Mesendoderm (in vitro differentiated cells): ENCODE data around the gene MGAT5.

Experiments used
- DNase-seq: peaks from one replicate; pipeline ENCODE4 v3.0.0; 2013
- H2AK5ac ChIP-seq: 2 replicates; pipeline ENCODE4 v1.6.1; 2013; ENCODE audit warnings: low read length, inconsistent platforms
- H2BK120ac ChIP-seq: 2 replicates; pipeline ENCODE4 v1.6.1; 2013; ENCODE audit warnings: low read depth, mild to moderate bottlenecking, low read length, moderate library complexity, mixed read lengths
- H2BK15ac ChIP-seq: replicated peaks from 2 replicates; pipeline ENCODE4 v1.6.1; 2013; ENCODE audit warnings: low read depth, mild to moderate bottlenecking, moderate library complexity
- H2BK5ac ChIP-seq: 2 replicates; pipeline ENCODE4 v1.6.1; 2013; ENCODE audit warnings: low read length, inconsistent platforms
- H3K18ac ChIP-seq: 2 replicates; pipeline ENCODE4 v1.6.1; 2013; ENCODE audit warnings: mild to moderate bottlenecking, low read length, mixed read lengths
- H3K23ac ChIP-seq: one replicate; pipeline ENCODE4 v1.6.1; 2013; ENCODE audit warnings: low read length
- H3K27ac ChIP-seq: 2 replicates; pipeline ENCODE4 v1.5.1; 2013; ENCODE audit warnings: low read depth, mild to moderate bottlenecking, inconsistent platforms, low read length, moderate library complexity
- H3K27me3 ChIP-seq: 2 replicates; pipeline ENCODE4 v1.6.1; 2013; ENCODE audit warnings: low read length, control low read depth, mild to moderate bottlenecking, inconsistent platforms; ENCODE audit not compliant: insufficient read depth, poor library complexity
- H3K36me3 ChIP-seq: 2 replicates; pipeline ENCODE4 v1.6.1; 2013; ENCODE audit warnings: low read length, inconsistent platforms; ENCODE audit not compliant: control insufficient read depth, insufficient read depth
- H3K4ac ChIP-seq: one replicate; pipeline ENCODE4 v1.6.1; 2013; ENCODE audit warnings: low read depth, mild to moderate bottlenecking, low read length, moderate library complexity
- H3K4me1 ChIP-seq: 2 replicates; pipeline ENCODE4 v1.6.1; 2013; ENCODE audit warnings: low read depth, low read length, inconsistent platforms; ENCODE audit not compliant: control insufficient read depth
- H3K4me2 ChIP-seq: 2 replicates; pipeline ENCODE4 v1.6.1; 2013; ENCODE audit warnings: low read length
- H3K4me3 ChIP-seq: 2 replicates; pipeline ENCODE4 v1.5.1; 2013; ENCODE audit warnings: mild to moderate bottlenecking, low read length
- H3K56ac ChIP-seq: one replicate; pipeline ENCODE4 v1.6.1; 2013; ENCODE audit warnings: low read length
- H3K79me1 ChIP-seq: 2 replicates; pipeline ENCODE4 v1.6.1; 2013; ENCODE audit warnings: low read length, inconsistent platforms
- H3K79me2 ChIP-seq: 2 replicates; pipeline ENCODE4 v1.6.1; 2013; ENCODE audit warnings: mild to moderate bottlenecking, low read length; ENCODE audit not compliant: control insufficient read depth, insufficient read depth
- H3K9ac ChIP-seq: 2 replicates; pipeline ENCODE4 v1.6.1; 2013; ENCODE audit warnings: low read length, inconsistent platforms
- H4K5ac ChIP-seq: one replicate; pipeline ENCODE4 v1.6.1; 2013; ENCODE audit warnings: low read length
- H4K8ac ChIP-seq: one replicate; pipeline ENCODE4 v1.6.1; 2013; ENCODE audit warnings: low read depth, mild to moderate bottlenecking, control low read depth, low read length, moderate library complexity
- WGBS: extraction: QIAGEN DNeasy Blood & Tissue Kit; methylation state at CpG from one replicate; pipeline ENCODE4 v1.1.7; 2013; ENCODE audit warnings: low lambda C conversion rate, missing lambda C conversion rate; ENCODE audit not compliant: insufficient coverage; ENCODE audit errors: extremely low coverage; 5-methylcytosine and 5-hydroxymethylcytosine counted together

The MGAT5 gene

GRCh38 chr2:134417968-134418582, 164.2 kb downstream of the MGAT5 start:
- Histone ChIP-seq H3K4ac (no peak overlapping the region), H3K27ac (no peak overlapping the region), H3K36me3 (no peaks in the 10 kb centered on the region), H3K18ac (no peak overlapping the region), H3K4me1 (no peaks in the 10 kb centered on the region), H4K8ac (no peak overlapping the region), H3K23ac (no peak overlapping the region), H4K5ac (no peak overlapping the region), H3K79me1 (no peaks in the 10 kb centered on the region), H2BK5ac (no peak overlapping the region), H3K4me2 (no peak overlapping the region), H3K4me3 (no peak overlapping the region), H3K9ac (no peak overlapping the region), H2BK15ac (no peak overlapping the region), H2BK120ac (no peak overlapping the region), H3K27me3 (no peaks in the 10 kb centered on the region), H3K79me2 (no peaks in the 10 kb centered on the region), H3K56ac (no peak overlapping the region), H2AK5ac (no peak overlapping the region)
- no peak for DNase-seq
- WGBS = no CpG with 5 or more reads among the region's 5 CpGs

GRCh38 chr2:134420259-134420658, 166.4 kb downstream of the MGAT5 start:
- no peaks in the 10 kb centered on the region for H3K4me1 ChIP-seq
- H3K36me3 ChIP-seq = no peaks in the 10 kb centered on the region
- H2BK5ac ChIP-seq = no peak overlapping the region
- no peak overlapping the region for H3K27ac ChIP-seq
- no peak overlapping the region for H3K56ac ChIP-seq
- no peak overlapping the region for H2AK5ac ChIP-seq
- no peak overlapping the region for H4K5ac ChIP-seq
- H2BK15ac ChIP-seq = no peak overlapping the region
- no peak overlapping the region for H3K9ac ChIP-seq
- no peak overlapping the region for H3K23ac ChIP-seq
- H3K27me3 ChIP-seq = no peaks in the 10 kb centered on the region
- no peaks in the 10 kb centered on the region for H3K79me1 ChIP-seq
- no CpG with 5 or more reads among the region's 7 CpGs for WGBS
- no peak overlapping the region for H3K4me3 ChIP-seq
- H4K8ac ChIP-seq = no peak overlapping the region
- H3K4me2 ChIP-seq = no peak overlapping the region
- no peak overlapping the region for H3K18ac ChIP-seq
- no peak overlapping the region for H2BK120ac ChIP-seq
- no peaks in the 10 kb centered on the region for H3K79me2 ChIP-seq
- DNase-seq = peak; percentile 19
- H3K4ac ChIP-seq = no peak overlapping the region

GRCh38 chr2:134420920-134421319, 167.0 kb downstream of the MGAT5 start:
- H3K4me3 ChIP-seq = no peak overlapping the region
- no peak overlapping the region for H3K18ac ChIP-seq
- no peak overlapping the region for H2BK120ac ChIP-seq
- no peak overlapping the region for H3K4ac ChIP-seq
- no peak overlapping the region for H3K23ac ChIP-seq
- H3K9ac ChIP-seq = no peak overlapping the region
- no peaks in the 10 kb centered on the region for H3K36me3 ChIP-seq
- no peak overlapping the region for H2BK15ac ChIP-seq
- no peaks in the 10 kb centered on the region for H3K79me1 ChIP-seq
- H3K27me3 ChIP-seq = no peaks in the 10 kb centered on the region
- no peak for DNase-seq
- no peak overlapping the region for H3K56ac ChIP-seq
- H3K27ac ChIP-seq = no peak overlapping the region
- no peaks in the 10 kb centered on the region for H3K79me2 ChIP-seq
- H3K4me2 ChIP-seq = no peak overlapping the region
- WGBS = no CpG with 5 or more reads among the region's 3 CpGs
- H3K4me1 ChIP-seq = no peaks in the 10 kb centered on the region
- H4K8ac ChIP-seq = no peak overlapping the region
- no peak overlapping the region for H2AK5ac ChIP-seq
- no peak overlapping the region for H4K5ac ChIP-seq
- H2BK5ac ChIP-seq = no peak overlapping the region

GRCh38 chr2:134421556-134422328, 167.9 kb downstream of the MGAT5 start:
- no peaks in the 10 kb centered on the region for H3K4me1 ChIP-seq
- H2AK5ac ChIP-seq = no peak overlapping the region
- no peak overlapping the region for H2BK15ac ChIP-seq
- H3K9ac ChIP-seq = no peak overlapping the region
- H4K8ac ChIP-seq = no peak overlapping the region
- H3K56ac ChIP-seq = no peak overlapping the region
- H3K4me2 ChIP-seq = no peak overlapping the region
- H3K4ac ChIP-seq = no peak overlapping the region
- no peak overlapping the region for H3K27ac ChIP-seq
- H2BK120ac ChIP-seq = no peak overlapping the region
- H4K5ac ChIP-seq = no peak overlapping the region
- no peaks in the 10 kb centered on the region for H3K79me1 ChIP-seq
- no peaks in the 10 kb centered on the region for H3K27me3 ChIP-seq
- DNase-seq = no peak
- H2BK5ac ChIP-seq = no peak overlapping the region
- H3K36me3 ChIP-seq = no peaks in the 10 kb centered on the region
- no peak overlapping the region for H3K4me3 ChIP-seq
- WGBS = no CpG with 5 or more reads among the region's 7 CpGs
- no peaks in the 10 kb centered on the region for H3K79me2 ChIP-seq
- no peak overlapping the region for H3K18ac ChIP-seq
- no peak overlapping the region for H3K23ac ChIP-seq

- Histone ChIP-seq H3K4ac (no peak overlapping the region), H3K79me2 (no peaks in the 10 kb centered on the region), H2BK120ac (no peak overlapping the region), H3K9ac (no peak overlapping the region), H3K79me1 (no peaks in the 10 kb centered on the region), H3K56ac (no peak overlapping the region), H3K27ac (no peak overlapping the region), H3K27me3 (no peaks in the 10 kb centered on the region), H3K18ac (no peak overlapping the region), H3K36me3 (no peaks in the 10 kb centered on the region), H4K8ac (no peak overlapping the region), H3K23ac (no peak overlapping the region), H2BK5ac (no peak overlapping the region), H2AK5ac (no peak overlapping the region), H3K4me3 (no peak overlapping the region), H3K4me1 (no peaks in the 10 kb centered on the region), H2BK15ac (no peak overlapping the region), H4K5ac (no peak overlapping the region), H3K4me2 (no peak overlapping the region)
- 100% methylated on average over 2 of the region's 6 CpGs for WGBS
- DNase-seq = no peak
These were observed 172.0 kb downstream of the MGAT5 start for GRCh38 chr2:134425724-134426496.
